MCF 10A (cell line): ENCODE measurements around the gene APLF. TPM values are rescaled to one million over a fixed set of nuclear protein-coding genes. Genes with fewer than 3 reads are reported as not detected.

Experiments used
- BruUV-seq: library from RNA; stranded (reverse); fragments of 400-500 nt; replicated peaks from 2 replicates; lab custom pipeline; 2021; lab: Mats Ljungman, UMichigan
- CTCF ChIA-PET: fragments of 300-600 bp; sonication (Branson Sonifier 250); formaldehyde crosslinking; extraction: SDS; loops from one replicate; lab custom pipeline; 2021; ENCODE audit warnings: antibody characterized with exemption, inconsistent platforms; lab: Yijun Ruan, JAX
- POLR2A ChIA-PET: fragments of 300-600, 350-650 bp; sonication (Branson Sonifier 250); formaldehyde crosslinking; extraction: SDS; loops from one replicate; lab custom pipeline; 2020; ENCODE audit warnings: antibody characterized with exemption, inconsistent platforms; lab: Yijun Ruan, JAX
- DNase-seq: peaks from one replicate; pipeline ENCODE4 v3.0.0-alpha.2; 2018; ENCODE audit not compliant: unreplicated experiment
- H3K27ac Mint-ChIP-seq: one replicate; pipeline ENCODE4 v1.8.0; 2022; ENCODE audit warnings: mild to moderate bottlenecking, low read depth, mixed read lengths; ENCODE audit not compliant: unreplicated experiment
- H3K27me3 Mint-ChIP-seq: one replicate; pipeline ENCODE4 v1.8.0; 2022; ENCODE audit warnings: mixed read lengths; ENCODE audit not compliant: insufficient read depth, unreplicated experiment
- H3K36me3 Mint-ChIP-seq: one replicate; pipeline ENCODE4 v1.8.0; 2022; ENCODE audit warnings: mild to moderate bottlenecking, moderate library complexity, mixed read lengths; ENCODE audit not compliant: insufficient read depth, unreplicated experiment
- H3K4me1 Mint-ChIP-seq: one replicate; pipeline ENCODE4 v1.8.0; 2022; ENCODE audit warnings: mixed read lengths; ENCODE audit not compliant: insufficient read depth, unreplicated experiment
- H3K4me3 Mint-ChIP-seq: one replicate; pipeline ENCODE4 v1.8.0; 2022; ENCODE audit warnings: mild to moderate bottlenecking, moderate library complexity, mixed read lengths; ENCODE audit not compliant: unreplicated experiment
- H3K9me3 Mint-ChIP-seq: one replicate; pipeline ENCODE4 v1.8.0; 2022; ENCODE audit warnings: mixed read lengths; ENCODE audit not compliant: unreplicated experiment
- intact Hi-C: fragments of 100-400 bp; cut with micrococcal nuclease; formaldehyde crosslinking; loops from 2 replicates; pipeline ENCODE4 v1.14.1; 2022
- total RNA-seq: library from RNA; stranded (reverse); gene quantifications from 2 replicates; pipeline ENCODE4 v1.2.3, GENCODE V29; 2022
- TF ChIP-seq, protein P1 (sequence below): fragments of 200-600 bp; IDR thresholded peaks from one replicate; pipeline ENCODE4 v1.8.0; 2022; ENCODE audit warnings: antibody characterized with exemption, mild to moderate bottlenecking; ENCODE audit not compliant: unreplicated experiment

APLF gene
- total RNA-seq, 1 experiment from 2014 or later = 4.0 TPM

DNA sequence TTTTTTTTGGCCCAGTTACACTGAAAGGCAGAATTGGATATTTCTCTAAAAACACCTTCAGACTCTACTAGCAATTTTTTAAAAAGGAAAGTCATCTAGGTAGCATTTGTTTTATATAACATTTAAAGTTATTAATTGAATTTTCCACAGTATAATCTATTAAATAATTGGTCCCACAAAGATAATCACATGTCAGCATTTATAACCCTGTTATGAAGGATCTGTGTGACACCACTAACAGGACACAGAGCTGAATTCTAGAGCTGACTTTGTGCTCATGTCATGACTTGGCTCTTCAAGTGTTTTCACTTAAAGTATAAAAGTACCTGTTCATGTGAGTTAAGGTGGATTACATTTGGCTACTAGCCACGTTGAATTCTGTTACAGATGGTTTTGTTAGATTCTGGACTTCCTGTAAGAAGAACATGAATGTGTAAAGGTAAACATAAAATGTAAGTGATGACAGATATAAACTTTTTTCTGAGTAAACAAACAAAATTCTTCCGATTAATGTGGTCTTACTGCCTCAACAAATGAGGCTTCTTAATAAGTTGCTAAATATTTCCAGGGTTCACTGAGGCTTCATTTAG lies 106.9 kb downstream of the APLF start:
- ChIA-PET CTCF (interaction anchor here (0.9 kb wide), 1 partner anchor 19 kb away, joined by 3 read pairs; no protein-coding TSS in a partner anchor), POLR2A (no interaction called here)
- no peak overlapping the region for H3K27ac Mint-ChIP-seq
- intact Hi-C loops = no loop called here
- no peak overlapping the region for H3K4me3 Mint-ChIP-seq
- DNase-seq = no peak
- TF ChIP-seq, protein P1, sequence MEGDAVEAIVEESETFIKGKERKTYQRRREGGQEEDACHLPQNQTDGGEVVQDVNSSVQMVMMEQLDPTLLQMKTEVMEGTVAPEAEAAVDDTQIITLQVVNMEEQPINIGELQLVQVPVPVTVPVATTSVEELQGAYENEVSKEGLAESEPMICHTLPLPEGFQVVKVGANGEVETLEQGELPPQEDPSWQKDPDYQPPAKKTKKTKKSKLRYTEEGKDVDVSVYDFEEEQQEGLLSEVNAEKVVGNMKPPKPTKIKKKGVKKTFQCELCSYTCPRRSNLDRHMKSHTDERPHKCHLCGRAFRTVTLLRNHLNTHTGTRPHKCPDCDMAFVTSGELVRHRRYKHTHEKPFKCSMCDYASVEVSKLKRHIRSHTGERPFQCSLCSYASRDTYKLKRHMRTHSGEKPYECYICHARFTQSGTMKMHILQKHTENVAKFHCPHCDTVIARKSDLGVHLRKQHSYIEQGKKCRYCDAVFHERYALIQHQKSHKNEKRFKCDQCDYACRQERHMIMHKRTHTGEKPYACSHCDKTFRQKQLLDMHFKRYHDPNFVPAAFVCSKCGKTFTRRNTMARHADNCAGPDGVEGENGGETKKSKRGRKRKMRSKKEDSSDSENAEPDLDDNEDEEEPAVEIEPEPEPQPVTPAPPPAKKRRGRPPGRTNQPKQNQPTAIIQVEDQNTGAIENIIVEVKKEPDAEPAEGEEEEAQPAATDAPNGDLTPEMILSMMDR = no peak
- no peaks in the 10 kb centered on the region for H3K9me3 Mint-ChIP-seq
- H3K27me3 Mint-ChIP-seq = no peaks in the 10 kb centered on the region
- H3K4me1 Mint-ChIP-seq = peaks cover 6% of the 10 kb centered on the region
- BruUV-seq = no TSS peak
- no peaks in the 10 kb centered on the region for H3K36me3 Mint-ChIP-seq

DNA sequence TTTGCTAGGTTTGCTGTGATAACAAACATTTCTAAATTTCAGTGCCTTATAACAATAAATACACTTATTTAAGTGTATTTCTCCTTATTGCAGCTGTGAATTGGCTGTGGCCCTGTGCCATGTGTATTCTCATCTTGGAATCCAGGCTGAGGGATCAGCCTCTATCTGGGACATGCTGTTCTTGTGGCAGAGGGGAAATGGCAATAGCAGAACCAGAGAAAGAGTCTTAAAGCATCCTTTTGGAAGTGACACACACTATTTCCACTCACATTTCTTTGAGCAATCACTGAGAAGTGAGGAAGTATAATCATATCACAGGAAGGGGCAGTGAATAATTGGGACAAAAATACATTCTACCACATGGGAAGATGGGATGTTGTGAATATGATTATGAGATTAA lies 109.8 kb downstream of the APLF start:
- Mint-ChIP-seq H3K4me1 (no peaks in the 10 kb centered on the region), H3K27ac (no peak overlapping the region), H3K27me3 (no peaks in the 10 kb centered on the region), H3K36me3 (no peaks in the 10 kb centered on the region), H3K9me3 (no peaks in the 10 kb centered on the region), H3K4me3 (no peak overlapping the region)
- no peak for DNase-seq
- intact Hi-C loops = no loop called here
- BruUV-seq = no TSS peak
- TF ChIP-seq, protein P1 = no peak
- ChIA-PET CTCF (interaction anchor here (0.9 kb wide), 1 partner anchor 139 kb away, joined by 3 read pairs; no protein-coding TSS in a partner anchor), POLR2A (no interaction called here)

DNA sequence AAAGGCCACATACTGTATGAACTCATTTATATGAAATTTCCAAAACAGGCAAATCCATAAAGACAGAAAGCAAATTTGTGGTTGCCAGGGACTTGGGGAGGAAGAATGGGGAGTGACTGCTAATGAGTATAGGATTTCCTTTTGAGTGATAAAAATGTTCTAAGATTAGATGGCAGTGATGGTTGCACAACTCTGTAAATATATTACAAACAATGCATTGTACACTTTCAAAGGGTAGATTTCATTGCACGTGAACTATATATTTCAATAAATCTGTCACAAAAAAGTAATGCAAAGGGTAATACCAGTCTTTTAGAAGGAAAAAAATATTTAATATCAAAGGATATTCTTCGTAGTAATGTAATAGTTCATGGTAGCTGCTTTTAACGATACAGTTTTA lies 112.3 kb downstream of the APLF start:
- Mint-ChIP-seq H3K9me3 (no peaks in the 10 kb centered on the region), H3K27me3 (no peaks in the 10 kb centered on the region), H3K4me1 (no peaks in the 10 kb centered on the region), H3K27ac (no peak overlapping the region), H3K4me3 (no peak overlapping the region), H3K36me3 (no peaks in the 10 kb centered on the region)
- DNase-seq = no peak
- intact Hi-C loops = no loop called here
- BruUV-seq = no TSS peak
- ChIA-PET CTCF (no interaction called here), POLR2A (no interaction called here)
- TF ChIP-seq, protein P1 = no peak

DNA sequence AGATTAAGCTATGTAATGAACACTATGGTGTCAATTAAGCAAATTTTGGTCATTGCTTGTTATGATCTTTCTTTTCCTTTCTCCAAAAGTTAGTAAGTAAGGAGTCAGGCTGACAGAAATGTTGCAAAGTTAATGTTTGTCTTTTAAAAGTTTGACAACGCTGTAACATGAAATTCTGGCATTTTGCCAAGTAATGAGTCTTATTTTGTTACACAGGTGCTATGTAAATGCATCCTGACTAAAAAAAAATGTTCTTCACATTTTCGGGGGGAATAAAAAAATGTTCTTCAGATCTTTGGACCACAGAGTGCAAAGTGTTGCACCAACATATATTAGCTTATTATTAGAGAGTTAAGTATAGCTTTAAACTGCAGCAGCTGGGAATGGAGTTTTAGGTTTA lies 121.2 kb downstream of the APLF start:
- intact Hi-C loops = no loop called here
- Mint-ChIP-seq H3K4me3 (no peak overlapping the region), H3K36me3 (no peaks in the 10 kb centered on the region), H3K27me3 (no peaks in the 10 kb centered on the region), H3K9me3 (no peaks in the 10 kb centered on the region), H3K27ac (no peak overlapping the region), H3K4me1 (no peaks in the 10 kb centered on the region)
- ChIA-PET POLR2A (interaction anchor here (0.5 to 1.0 kb wide), 2 partner anchors 35 to 393 kb away, joined by 3 read pairs; no protein-coding TSS in a partner anchor), CTCF (no interaction called here)
- peak; percentile 17 for DNase-seq
- TF ChIP-seq, protein P1 = no peak
- no TSS peak for BruUV-seq
